ENCODE measurements around the gene KMT2E. TPM values are rescaled to one million over a fixed set of nuclear protein-coding genes. Genes with fewer than 3 reads are reported as not detected.

Gene KMT2E
- total and polyA plus RNA-seq, 2 donors (not counting 3 experiments of a cell fraction or from before 2014, with no cell fraction given) = 19.0 to 74.8 TPM

DNA sequence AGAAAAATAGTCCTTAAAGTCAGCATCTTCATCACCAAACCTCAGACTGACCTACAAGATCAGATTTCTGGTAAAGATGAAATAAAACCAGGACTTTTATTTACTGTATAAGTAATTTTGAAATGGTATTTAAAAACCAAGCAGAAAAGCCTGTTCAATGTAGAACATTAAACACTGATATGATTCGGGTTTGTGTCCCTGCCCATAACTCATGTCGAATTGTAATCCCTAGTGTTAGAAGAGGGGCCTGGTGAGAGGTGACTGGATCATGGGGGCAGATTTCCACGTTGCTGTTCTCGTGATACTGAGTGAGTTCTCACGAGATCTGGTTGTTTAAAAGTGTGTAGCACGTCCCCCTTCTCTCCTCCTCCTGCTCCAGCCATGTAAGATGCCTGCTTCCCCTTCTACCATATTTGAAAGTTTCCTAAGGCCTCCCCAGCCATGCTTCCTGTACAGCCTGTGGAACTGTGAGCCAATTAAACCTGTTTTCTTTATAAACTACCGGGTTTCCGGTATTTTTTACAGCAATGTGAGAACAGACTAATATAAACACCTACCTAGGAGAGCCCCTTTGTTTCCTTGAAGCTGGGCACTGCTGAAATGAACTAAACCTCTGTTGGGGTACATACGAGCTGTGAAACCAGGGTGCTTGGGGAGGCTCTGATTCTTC lies 120.1 kb downstream of the KMT2E start:
- H3K36me3 ChIP-seq (ENCODE audit: control insufficient read depth in 2 of 2, extremely low read depth in 1 of 2, insufficient read depth in 2 of 2, low read length in 2 of 2) = peaks cover 0 to 10% of the 10 kb centered on the region in 2 experiments
- peak overlapping the region; percentile 25 for H3K27ac ChIP-seq (ENCODE audit: insufficient read depth, low read depth, low read length)
- DNase-seq (ENCODE audit: low read depth, low spot score) = peak; percentile 60
- intact Hi-C loops (cut with micrococcal nuclease) = no loop called here
- H2AFZ ChIP-seq (ENCODE audit: low read depth, low read length) = no peak overlapping the region
- no peak for FAIRE-seq
- peak overlapping the region; percentile 38 for H3K4me2 ChIP-seq (ENCODE audit: insufficient read depth, low read length)
- peaks cover 7% of the 10 kb centered on the region for H3K4me1 ChIP-seq (ENCODE audit: control insufficient read depth, extremely low read depth, insufficient read depth, low read length)
- BruUV-seq (replicated peaks) = no TSS peak
- no peaks in the 10 kb centered on the region for H3K27me3 ChIP-seq (ENCODE audit: control insufficient read depth in 2 of 2, insufficient read depth in 2 of 2, low read length in 2 of 2)
- TF ChIP-seq FOS (IDR thresholded peaks at IDR 0.05; ENCODE audit: borderline replicate concordance, insufficient read depth, low read length) (no peak), POLR2AphosphoS5 (IDR thresholded peaks at IDR 0.05; ENCODE audit: insufficient read depth, low read depth, low read length) (no peak), POLR2A (IDR thresholded peaks at IDR 0.05; ENCODE audit: low read depth, low read length) (no peak), JUN (IDR thresholded peaks at IDR 0.05; ENCODE audit: borderline replicate concordance, insufficient read depth, insufficient read length, low read depth) (no peak), GATA2 (IDR thresholded peaks at IDR 0.05; ENCODE audit: insufficient read depth, insufficient read length, low read depth, low read length) (no peak), MYC (IDR thresholded peaks at IDR 0.05; ENCODE audit: low read depth, low read length) (no peak), EZH2 (IDR thresholded peaks at IDR 0.05; ENCODE audit: borderline replicate concordance, low read depth, low read length, severe bottlenecking) (no peak)
- TF ChIP-seq, protein P1, sequence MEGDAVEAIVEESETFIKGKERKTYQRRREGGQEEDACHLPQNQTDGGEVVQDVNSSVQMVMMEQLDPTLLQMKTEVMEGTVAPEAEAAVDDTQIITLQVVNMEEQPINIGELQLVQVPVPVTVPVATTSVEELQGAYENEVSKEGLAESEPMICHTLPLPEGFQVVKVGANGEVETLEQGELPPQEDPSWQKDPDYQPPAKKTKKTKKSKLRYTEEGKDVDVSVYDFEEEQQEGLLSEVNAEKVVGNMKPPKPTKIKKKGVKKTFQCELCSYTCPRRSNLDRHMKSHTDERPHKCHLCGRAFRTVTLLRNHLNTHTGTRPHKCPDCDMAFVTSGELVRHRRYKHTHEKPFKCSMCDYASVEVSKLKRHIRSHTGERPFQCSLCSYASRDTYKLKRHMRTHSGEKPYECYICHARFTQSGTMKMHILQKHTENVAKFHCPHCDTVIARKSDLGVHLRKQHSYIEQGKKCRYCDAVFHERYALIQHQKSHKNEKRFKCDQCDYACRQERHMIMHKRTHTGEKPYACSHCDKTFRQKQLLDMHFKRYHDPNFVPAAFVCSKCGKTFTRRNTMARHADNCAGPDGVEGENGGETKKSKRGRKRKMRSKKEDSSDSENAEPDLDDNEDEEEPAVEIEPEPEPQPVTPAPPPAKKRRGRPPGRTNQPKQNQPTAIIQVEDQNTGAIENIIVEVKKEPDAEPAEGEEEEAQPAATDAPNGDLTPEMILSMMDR (IDR thresholded peaks at IDR 0.05; ENCODE audit: extremely low read depth in 1 of 2, insufficient read depth in 1 of 2, low read depth in 1 of 2, low read length in 2 of 2) = no peak
- TF ChIP-seq, protein P2, sequence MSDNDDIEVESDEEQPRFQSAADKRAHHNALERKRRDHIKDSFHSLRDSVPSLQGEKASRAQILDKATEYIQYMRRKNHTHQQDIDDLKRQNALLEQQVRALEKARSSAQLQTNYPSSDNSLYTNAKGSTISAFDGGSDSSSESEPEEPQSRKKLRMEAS (IDR thresholded peaks at IDR 0.05; ENCODE audit: insufficient read depth, insufficient read length) = no peak
- no peaks in the 10 kb centered on the region for H3K9me3 ChIP-seq (replicated peaks; ENCODE audit: control insufficient read depth, insufficient read depth, low read length)
- H3K79me2 ChIP-seq (ENCODE audit: control insufficient read depth, insufficient read depth, low read length) = peaks cover 11% of the 10 kb centered on the region
- no peak overlapping the region for H3K4me3 ChIP-seq (replicated peaks in 1 of 3; ENCODE audit: insufficient read depth in 1 of 3, low read depth in 1 of 3, low read length in 3 of 3)
- ChIA-PET POLR2A (no interaction called here), CTCF (interaction anchor here (1.3 kb wide), 1 partner anchor 16 kb away, joined by 6 read pairs; no protein-coding TSS in a partner anchor)
- H3K9me1 ChIP-seq (replicated peaks; ENCODE audit: control insufficient read depth, extremely low read depth, insufficient read depth, low read length) = no peaks in the 10 kb centered on the region
- dilution Hi-C loops (cut with MboI; ENCODE audit: extremely low pct_ligation_motif_present, low sequenced_read_pairs) = no loop called here
- H3K9ac ChIP-seq (replicated peaks; ENCODE audit: extremely low read depth, insufficient read depth, low read length) = no peak overlapping the region
- no peaks in the 10 kb centered on the region for H4K20me1 ChIP-seq (replicated peaks; ENCODE audit: control insufficient read depth, extremely low read depth, insufficient read depth, low read length)

Data from endothelial cell of umbilical vein (primary cell).